Pancreas (tissue), 10 donors: ENCODE data around the gene DNAAF5. TPM values are rescaled to one million over a fixed set of nuclear protein-coding genes. Genes with fewer than 3 reads are reported as not detected.

Experiments
- ATAC-seq, 4 donors: fragments of 200-7000 bp; cut with Tn5 transposase; one replicate each; pipeline versions ENCODE4 v1.8.0 to v1.9.1; 2020; ENCODE audit warnings: mild to moderate bottlenecking in 4 of 4, moderate library complexity in 4 of 4
- DNase-seq, 6 donors: peaks; one replicate each; pipeline ENCODE4 v3.0.0-alpha.2; 2020
- FAIRE-seq: peaks from 2 replicates; lab custom pipeline; 2012; peaks lifted over from hg19 to GRCh38; lab: Jason Lieb, UNC
- H3K27ac ChIP-seq, 4 donors: fragments of 200-600 bp; sonication (generic); 1 replicate in 3 of 4; 2 replicates in 1 of 4; pipeline versions ENCODE4 v1.5.0 to v1.8.0; 2020
- H3K27me3 ChIP-seq, 4 donors: fragments of 200-600 bp; one replicate each; pipeline ENCODE4 v1.8.0; 2021
- H3K36me3 ChIP-seq, 3 donors: fragments of 200-600 bp; sonication (generic) in 1 of 3; one replicate each; pipeline versions ENCODE4 v1.5.0 to v1.8.0; 2020 to 2021
- H3K4me1 ChIP-seq, 3 donors: fragments of 200-600 bp; one replicate each; pipeline ENCODE4 v1.8.0; 2021
- H3K4me3 ChIP-seq, 4 donors: fragments of 200-600 bp; sonication (generic) in 2 of 4; one replicate each; pipeline versions ENCODE4 v1.5.0 to v1.8.0; 2020 to 2021
- H3K9me3 ChIP-seq, 4 donors: fragments of 200-600 bp; one replicate each; pipeline ENCODE4 v1.8.0; 2021
- CTCF ChIP-seq, 4 donors: fragments of 200-600 bp; sonication (generic) in 3 of 4; IDR thresholded peaks; one replicate each; pipeline versions ENCODE4 v1.5.0 to v1.8.0; 2021; ENCODE audit warnings: antibody characterized with exemption in 4 of 4
- WGBS, 2 donors: extraction: QIAGEN DNeasy Blood & Tissue Kit; methylation state at CpG; one replicate each; pipeline ENCODE4 v1.1.7; 2013; 5-methylcytosine and 5-hydroxymethylcytosine counted together
- intact Hi-C, 3 donors: fragments of 100-400 bp; cut with DNase I; formaldehyde crosslinking; loops; one replicate each; pipeline versions ENCODE4 v1.11.1 to v1.14.2; 2022
- polyA plus RNA-seq, 2 donors: library from polyadenylated mRNA; stranded (reverse); fragments of 200-250 nt; gene quantifications; one replicate each; pipeline ENCODE4 v1.2.3, GENCODE V29; 2013
- total RNA-seq, 6 donors: library from RNA; stranded (reverse); fragmentation: NEBNext Ultra II Directional in 4 of 6; extraction: Animal tissue kit (Norgen Biotek cat#: 25700) in 4 of 6; gene quantifications; one replicate each; pipeline versions ENCODE4 v1.2.1 to v1.2.4, GENCODE V29; 2021 to 2023
- donor health status: healthy with polysubstance abuse.
- donor health status: DM: no; HTN: no; CAD: no; lungs with moderate emphysema.
- donor health status: DM: no; HTN: no; CAD: no.
- donor health status: control.
- donor health status: control.
- donor health status: Bipolar disorder and iron deficiency.
- donor health status: DM: yes; HTN: yes; CAD: no.
- donor health status: DM: no; HTN: no; CAD: no.
- donor health status: DM: no; HTN: no; CAD: no.
- donor health status: DM: yes; HTN: yes; CAD: no.

DNAAF5 gene
- total and polyA plus RNA-seq, 8 donors, result 7.7 to 16.6 (median 11.8) TPM

- ATAC-seq (no peak), FAIRE-seq (no peak), DNase-seq (no peak)
- WGBS, 2 donors, result 93 to 94% methylated on average over 36 of the region's 36 CpGs
- intact Hi-C loops, result no loop called here
- no peak overlapping the region for H3K4me3 ChIP-seq
- no peaks in the 10 kb centered on the region for H3K9me3 ChIP-seq
- no peak for TF ChIP-seq CTCF (IDR thresholded peaks at IDR 0.05)
- peaks cover 0 to 18% (median 13%) of the 10 kb centered on the region in 3 donors for H3K36me3 ChIP-seq
- no peaks in the 10 kb centered on the region for H3K4me1 ChIP-seq
- H3K27ac ChIP-seq, result no peak overlapping the region
- no peaks in the 10 kb centered on the region for H3K27me3 ChIP-seq
These were observed 57.3 kb downstream of the DNAAF5 start for GRCh38 chr7:783556-784490.

DNA sequence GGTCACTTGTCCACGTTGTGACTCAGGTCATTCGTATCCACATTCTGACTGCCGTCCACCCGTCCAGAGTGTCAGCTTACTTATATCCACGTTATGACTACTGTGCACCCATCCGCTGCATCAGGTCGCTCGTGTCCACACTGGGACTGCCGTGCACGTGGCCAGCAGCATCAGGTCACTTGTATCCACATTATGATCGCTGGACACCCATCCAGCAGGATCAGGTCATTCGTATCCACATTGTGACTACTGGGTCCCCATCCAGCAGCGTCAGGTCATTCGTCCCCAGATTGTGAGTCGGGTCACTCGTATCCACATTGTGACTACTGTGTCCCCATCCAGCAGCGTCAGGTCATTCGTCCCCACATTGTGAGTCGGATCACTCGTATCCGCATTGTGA lies 58.5 kb downstream of the DNAAF5 start:
- no peaks in the 10 kb centered on the region for H3K27me3 ChIP-seq
- H3K9me3 ChIP-seq, result no peaks in the 10 kb centered on the region
- no peak for TF ChIP-seq CTCF (IDR thresholded peaks at IDR 0.05)
- H3K4me3 ChIP-seq, result no peak overlapping the region
- no peak for FAIRE-seq
- WGBS, 2 donors, result 94 to 95% methylated on average over 21 of the region's 21 CpGs
- no peak overlapping the region for H3K27ac ChIP-seq
- peak in 1 of 6 donors; percentile 32 for DNase-seq
- intact Hi-C loops, result loop anchor here in 2 of 3 donors (5.0 kb wide), 1 partner anchor 82 kb away; no protein-coding TSS in a partner anchor
- H3K36me3 ChIP-seq, result peaks cover 0 to 13% (median 10%) of the 10 kb centered on the region in 3 donors
- no peak for ATAC-seq
- no peaks in the 10 kb centered on the region for H3K4me1 ChIP-seq

- DNase-seq, result peak in 1 of 6 donors; percentile 63
- intact Hi-C loops, result loop anchor here in 2 of 3 donors (5.0 kb wide), 1 partner anchor 82 kb away; no protein-coding TSS in a partner anchor
- Histone ChIP-seq H3K4me1 (no peaks in the 10 kb centered on the region), H3K27me3 (no peaks in the 10 kb centered on the region), H3K9me3 (no peaks in the 10 kb centered on the region), H3K4me3 (no peak overlapping the region), H3K27ac (no peak overlapping the region), H3K36me3 (peaks cover 0 to 13% (median 9%) of the 10 kb centered on the region in 3 donors)
- no peak for FAIRE-seq
- TF ChIP-seq CTCF (IDR thresholded peaks at IDR 0.05), result no peak
- WGBS, 2 donors, result 93 to 94% methylated on average over 10 of the region's 10 CpGs
- no peak for ATAC-seq
These were observed 58.9 kb downstream of the DNAAF5 start for GRCh38 chr7:785416-785815.

DNA sequence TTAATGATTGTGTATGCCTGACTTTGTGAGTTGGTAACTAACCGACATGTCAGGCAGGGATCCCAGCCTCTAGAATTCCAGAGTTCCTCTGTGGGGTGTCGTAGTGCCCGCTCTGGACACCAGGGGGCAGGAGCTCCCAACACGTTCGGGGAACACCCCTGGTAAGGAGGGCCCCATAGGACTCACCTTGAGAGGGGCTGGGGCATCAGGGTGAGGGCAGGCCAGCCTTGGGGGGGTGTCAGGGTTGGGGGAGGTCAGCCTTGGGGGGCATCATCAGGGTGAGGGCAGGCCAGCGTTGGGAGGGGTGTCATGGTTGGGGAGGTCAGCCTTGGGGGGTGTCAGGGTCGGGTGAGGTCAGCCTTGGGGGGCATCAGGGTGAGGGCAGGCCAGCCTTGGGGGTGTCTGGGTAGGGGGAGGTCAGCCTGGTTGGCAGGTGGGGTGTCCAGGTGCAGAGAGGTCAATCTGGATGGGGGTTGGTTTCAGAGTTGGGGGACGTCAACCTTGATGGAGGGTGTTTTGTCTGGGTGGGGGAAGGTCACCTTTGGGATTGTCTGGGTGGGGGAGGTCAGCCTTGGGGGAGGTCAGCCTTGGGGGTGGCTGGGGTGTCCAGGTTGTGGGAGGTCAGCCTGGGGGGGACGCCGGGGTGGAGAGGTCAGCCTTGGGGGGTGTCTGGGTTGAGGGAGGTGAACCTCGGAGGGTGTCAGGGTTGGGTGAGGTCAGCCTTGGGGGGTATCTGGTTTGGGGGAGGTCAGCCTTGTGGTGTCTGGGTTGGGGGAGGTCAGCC lies 60.2 kb downstream of the DNAAF5 start:
- peak; percentile 47 to 90 (median 78) for DNase-seq
- H3K27ac ChIP-seq, result no peak overlapping the region
- peaks cover 0 to 11% (median 9%) of the 10 kb centered on the region in 3 donors for H3K36me3 ChIP-seq

More for the DNA sequence above, 60.2 kb downstream of the DNAAF5 start:
- H3K4me3 ChIP-seq, result no peak overlapping the region
- peak; percentile 50 to 68 (median 62) for TF ChIP-seq CTCF (IDR thresholded peaks at IDR 0.05)
- H3K27me3 ChIP-seq, result no peaks in the 10 kb centered on the region
- 52 to 60% methylated on average over 11 of the region's 11 CpGs for WGBS, 2 donors
- intact Hi-C loops, result loop anchor here in 2 of 3 donors (5.0 kb wide), 1 partner anchor 81 kb away; no protein-coding TSS in a partner anchor
- no peaks in the 10 kb centered on the region for H3K4me1 ChIP-seq
- no peak for FAIRE-seq
- H3K9me3 ChIP-seq, result no peaks in the 10 kb centered on the region
- peak; percentile 74 to 97 (median 92) for ATAC-seq
